Mucosa of gallbladder (tissue), 1 donor: ENCODE data around the gene PLOD1. TPM values are rescaled to one million over a fixed set of nuclear protein-coding genes. Genes with fewer than 3 reads are reported as not detected.
"Not testable (repeated sequence)": the region's sequence is repeated elsewhere in the genome, so short reads cannot be mapped to it uniquely, and the experiment has no call there.

ENCODE experiments used
- DNase-seq: peaks from one replicate; pipeline ENCODE4 v3.0.0-alpha.2; 2020; ENCODE audit warnings: low spot score
- total RNA-seq: library from RNA; stranded (reverse); gene quantifications from one replicate; pipeline ENCODE4 v1.2.1, GENCODE V29; 2021
- donor health status: DM: no; HTN: no; CAD: no.

Gene PLOD1
- total RNA-seq = 100 TPM

DNA sequence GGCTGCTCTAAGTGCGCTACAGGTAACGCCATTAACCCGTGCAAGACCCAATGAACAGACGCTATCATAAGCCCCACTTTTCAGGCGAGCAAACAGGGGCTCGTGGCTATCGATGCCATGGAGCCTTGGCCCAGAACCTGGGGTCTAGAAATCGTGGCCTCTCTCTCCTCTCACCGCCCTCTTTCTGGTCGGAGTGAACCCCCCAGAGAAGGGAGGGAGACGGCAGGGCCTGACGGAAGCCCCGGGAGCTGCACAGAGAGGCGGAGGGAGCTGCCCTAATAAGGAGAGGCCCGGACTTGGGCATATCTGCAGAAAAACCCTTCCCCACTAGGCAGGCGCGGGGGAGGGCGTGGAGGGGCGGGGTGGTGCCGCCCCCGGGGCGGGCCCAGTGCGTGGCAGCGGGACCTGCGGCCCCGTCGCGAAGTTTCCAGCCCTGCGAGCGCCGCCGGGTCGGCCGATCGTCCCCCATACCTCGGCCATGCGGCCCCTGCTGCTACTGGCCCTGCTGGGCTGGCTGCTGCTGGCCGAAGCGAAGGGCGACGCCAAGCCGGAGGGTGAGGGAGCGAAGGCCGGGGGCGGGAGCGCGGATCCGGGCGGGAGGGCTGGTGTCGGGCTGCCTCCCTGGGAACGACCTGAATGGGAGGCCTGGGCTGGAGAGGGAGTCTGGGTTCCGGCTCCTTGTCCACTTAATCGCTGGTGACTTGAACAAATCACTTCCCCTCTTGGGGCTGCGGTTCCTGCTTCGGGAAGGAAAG lies at the start of gene PLOD1:
PLOD1 (plus strand) TSS at position 416 of the 755 bp plus-strand sequence; CDS start at position 479, 63 bp downstream.
- DNase-seq = peak; percentile 89

- DNase-seq = no peak
These were observed 48.6 kb upstream of the PLOD1 start for GRCh38 chr1:11885916-11886315.

GRCh38 chr1:11886986-11887665 lies 47.4 kb upstream of the PLOD1 start:
- DNase-seq = no peak

- no peak for DNase-seq
These were observed 46.9 kb upstream of the PLOD1 start for GRCh38 chr1:11887666-11888007.

- DNase-seq = no peak
These were observed 46.2 kb upstream of the PLOD1 start for GRCh38 chr1:11888206-11888876.

DNA sequence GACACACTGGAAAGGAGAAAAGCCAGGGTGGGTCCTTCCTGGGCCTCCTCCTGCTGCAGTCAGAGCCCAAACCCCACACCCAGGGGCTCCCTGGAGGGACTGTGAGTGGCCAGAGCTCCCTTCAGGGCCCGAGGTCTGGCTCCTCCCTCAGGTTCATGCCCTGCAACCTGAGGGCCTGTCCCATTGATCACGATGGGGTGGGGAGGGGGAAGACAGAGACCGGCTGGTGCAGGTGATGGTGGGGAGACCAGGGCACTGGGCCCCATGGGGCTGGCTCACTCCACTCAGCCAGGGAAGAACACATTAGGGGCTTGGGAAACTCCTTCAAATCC lies 45.7 kb upstream of the PLOD1 start:
- DNase-seq = no peak

DNA sequence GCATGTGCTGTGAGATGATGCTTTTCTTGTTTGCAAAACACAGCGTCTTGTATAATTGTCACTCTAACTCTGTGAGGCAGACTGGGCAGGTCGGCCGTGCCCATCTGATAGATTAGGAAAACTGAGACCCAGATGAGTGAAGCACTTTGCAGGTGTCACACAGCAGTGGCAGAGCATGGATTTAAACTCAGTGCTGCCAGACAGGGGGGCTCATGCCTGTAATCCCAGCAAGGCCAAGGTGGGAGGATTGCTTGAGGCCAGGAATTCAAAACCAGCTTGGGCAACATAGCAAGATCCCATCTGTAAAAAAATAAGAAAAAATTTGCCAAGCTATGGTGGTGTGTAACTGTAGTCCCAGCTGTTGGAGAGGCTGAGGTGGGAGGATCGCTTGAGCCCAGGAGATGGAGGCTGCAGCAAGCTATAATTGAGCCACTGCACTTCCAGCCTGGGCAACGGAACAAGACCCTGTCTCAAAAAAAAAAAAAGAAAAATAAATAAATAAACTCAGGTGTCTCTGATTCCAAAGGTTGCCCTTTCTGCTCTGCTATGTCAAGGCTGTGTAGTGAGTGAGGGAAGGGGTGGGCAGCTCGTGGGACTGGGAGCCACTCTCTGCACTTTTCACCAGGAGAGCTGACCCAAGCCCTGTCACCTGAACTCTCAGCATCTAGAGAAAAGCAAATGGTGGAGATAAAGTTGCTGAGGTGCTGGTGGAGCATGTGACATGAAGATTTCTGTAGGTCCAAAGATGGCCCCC lies 42.9 kb upstream of the PLOD1 start:
- DNase-seq = no peak

- DNase-seq = peak; percentile 34
These were observed 40.6 kb upstream of the PLOD1 start for GRCh38 chr1:11893907-11894251.

DNA sequence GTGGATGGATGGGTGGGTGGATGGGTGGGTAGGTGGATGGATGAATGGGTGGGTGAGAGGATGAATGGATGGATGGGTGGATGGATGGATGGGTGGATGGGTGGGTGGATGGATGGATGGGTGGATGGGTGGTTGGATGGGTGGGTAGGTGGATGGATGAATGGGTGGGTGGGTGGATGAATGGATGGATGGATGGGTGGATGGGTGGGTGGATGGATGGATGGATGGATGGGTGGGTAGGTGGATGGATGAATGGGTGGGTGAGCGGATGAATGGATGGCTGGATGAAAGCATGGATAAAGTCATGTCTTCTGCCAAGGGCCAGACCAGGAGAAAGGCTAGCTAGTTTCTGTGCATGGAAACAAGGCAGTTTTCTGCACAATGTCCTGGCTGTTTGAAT lies 40.0 kb upstream of the PLOD1 start:
- DNase-seq = not testable (repeated sequence)

DNA sequence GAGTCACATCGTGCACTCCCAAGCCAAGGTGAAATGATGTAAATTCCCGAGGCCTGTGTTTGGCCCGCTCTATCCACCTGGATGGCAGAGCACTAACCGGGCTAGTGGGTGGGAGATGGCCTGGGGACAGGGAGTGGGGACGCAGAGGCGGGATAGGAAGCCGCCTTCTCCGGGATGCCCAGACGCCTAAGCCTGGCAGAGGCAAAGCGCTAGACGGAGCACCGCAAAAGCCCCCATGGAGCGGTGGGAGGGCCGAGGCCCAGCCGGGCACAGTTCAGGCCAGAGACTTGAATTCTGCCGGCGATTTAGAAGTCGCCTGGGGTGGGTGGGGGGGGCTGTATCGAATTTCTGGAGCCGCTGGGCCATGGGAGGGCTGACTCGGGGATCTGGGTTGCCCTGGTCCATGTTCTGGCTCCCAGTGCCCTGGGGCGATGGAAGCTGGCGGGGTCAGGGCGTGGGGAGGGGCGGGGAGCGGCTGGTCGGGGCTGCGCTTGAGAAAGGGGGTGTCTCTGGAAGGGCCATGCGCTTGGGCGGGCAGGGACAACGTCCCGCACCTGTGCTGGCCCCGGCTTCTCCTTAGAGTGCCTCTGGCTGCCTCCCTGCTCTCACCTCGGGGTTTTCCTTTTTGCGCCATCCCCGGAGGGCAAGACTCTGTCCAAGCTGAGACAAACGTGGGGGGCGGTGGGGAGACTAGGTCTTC lies 36.3 kb upstream of the PLOD1 start:
- no peak for DNase-seq

DNA sequence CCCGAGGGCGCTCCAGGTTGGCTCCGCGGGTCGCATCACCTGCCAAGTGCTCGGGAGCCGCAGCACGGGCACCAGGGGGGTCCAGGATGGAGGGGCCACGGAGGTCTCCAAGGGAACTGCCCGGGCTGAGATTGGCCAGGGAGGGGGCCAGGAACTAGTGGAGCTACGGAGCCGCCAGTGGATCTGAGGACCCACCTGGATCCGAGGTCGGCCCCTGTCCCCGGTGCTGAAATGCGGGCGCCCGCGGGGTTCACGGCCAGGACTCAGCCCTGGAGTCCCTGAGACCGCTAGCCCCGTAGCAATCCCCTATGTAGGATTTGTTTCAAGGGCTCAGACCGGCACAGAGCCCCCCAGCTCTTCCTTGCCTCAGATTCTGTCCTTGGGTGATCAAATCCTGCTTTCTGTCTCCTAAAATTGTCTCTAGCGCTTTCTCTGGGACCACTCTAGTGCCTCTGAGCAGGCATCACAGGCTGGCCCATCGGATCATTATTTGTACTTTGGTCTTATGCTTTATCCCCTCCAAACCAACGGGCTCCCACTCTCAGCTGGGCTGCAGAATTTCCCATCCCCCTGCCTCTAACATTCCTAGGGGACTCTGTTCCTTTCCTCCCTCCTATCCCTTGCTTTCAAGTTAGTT lies 35.6 kb upstream of the PLOD1 start:
- DNase-seq = no peak

DNA sequence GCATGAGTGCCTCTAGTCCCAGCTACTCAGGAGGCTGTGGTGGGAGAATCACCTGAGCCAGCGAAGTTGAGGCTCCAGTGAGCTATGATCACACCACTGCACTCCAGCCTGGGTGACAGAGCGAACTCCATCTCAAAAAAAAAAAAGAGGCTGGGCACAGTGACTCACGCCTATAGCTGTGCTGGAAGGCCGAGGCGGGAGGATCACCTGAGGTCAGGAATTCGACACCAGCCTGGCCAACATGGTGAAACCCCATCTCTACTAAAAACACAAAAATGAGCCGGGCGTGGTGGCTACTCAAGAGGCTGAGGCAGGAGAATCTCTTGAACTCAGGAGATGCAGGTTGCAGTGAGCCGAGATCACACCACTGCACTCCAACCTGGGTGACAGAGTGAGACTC lies 33.1 kb upstream of the PLOD1 start:
- DNase-seq = not testable (repeated sequence)

DNA sequence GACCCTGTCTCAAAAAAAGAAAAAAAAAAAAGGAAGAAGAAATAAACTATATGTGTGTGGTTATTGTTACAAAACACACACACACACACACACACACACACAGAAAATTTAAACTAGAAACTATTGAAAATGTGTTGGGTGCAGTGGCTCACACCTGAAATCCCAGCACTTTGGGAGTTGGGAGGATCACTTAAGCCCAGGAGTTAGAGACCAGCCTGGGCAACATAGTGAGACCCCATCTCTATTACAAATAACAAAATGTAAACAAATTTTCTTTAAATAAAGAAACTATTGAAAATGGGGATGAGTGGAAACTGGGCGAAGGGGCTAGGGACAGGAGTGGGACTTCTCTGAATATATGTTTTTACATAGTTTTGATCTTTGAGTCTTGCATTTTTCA lies 31.3 kb upstream of the PLOD1 start:
- DNase-seq = no peak

DNA sequence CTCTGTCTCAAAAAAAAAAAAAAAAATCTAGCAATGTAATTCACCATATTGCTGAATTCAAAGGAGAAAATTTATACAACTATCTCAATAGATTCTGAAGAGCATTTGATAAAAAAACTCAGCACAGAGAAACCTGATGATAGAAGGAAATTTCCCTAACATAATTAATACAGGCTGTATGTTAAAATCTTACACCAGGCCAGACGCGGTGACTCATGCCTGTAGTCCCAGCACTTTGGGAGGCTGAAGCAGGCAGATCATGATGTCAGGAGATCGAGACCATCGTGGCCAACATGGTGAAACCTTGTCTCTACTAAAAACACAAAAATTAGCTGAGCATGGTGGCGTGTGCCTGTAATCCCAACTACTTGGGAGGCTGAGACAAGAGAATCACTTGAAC lies 30.4 kb upstream of the PLOD1 start:
- DNase-seq = not testable (repeated sequence)

DNA sequence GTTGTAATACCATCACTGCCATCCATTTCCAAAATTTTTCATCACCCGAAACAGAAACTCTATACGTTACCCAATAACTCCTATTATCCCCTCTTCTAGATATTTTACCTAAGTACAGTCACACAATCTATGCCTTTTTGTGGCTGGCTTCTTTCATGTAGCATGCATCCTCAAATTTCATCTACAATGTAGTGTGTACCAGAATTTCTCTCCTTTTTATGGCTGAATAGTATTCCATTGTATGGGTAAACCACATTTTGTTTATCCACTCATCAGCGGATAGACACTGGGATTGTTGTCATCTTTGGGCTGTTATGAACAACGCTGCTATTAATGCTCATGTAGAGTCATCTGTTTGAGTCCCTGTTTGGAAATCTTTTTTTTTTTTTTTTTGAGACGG lies 29.5 kb upstream of the PLOD1 start:
- DNase-seq = no peak

GRCh38 chr1:11906870-11907269 lies 27.6 kb upstream of the PLOD1 start:
- DNase-seq = no peak

DNA sequence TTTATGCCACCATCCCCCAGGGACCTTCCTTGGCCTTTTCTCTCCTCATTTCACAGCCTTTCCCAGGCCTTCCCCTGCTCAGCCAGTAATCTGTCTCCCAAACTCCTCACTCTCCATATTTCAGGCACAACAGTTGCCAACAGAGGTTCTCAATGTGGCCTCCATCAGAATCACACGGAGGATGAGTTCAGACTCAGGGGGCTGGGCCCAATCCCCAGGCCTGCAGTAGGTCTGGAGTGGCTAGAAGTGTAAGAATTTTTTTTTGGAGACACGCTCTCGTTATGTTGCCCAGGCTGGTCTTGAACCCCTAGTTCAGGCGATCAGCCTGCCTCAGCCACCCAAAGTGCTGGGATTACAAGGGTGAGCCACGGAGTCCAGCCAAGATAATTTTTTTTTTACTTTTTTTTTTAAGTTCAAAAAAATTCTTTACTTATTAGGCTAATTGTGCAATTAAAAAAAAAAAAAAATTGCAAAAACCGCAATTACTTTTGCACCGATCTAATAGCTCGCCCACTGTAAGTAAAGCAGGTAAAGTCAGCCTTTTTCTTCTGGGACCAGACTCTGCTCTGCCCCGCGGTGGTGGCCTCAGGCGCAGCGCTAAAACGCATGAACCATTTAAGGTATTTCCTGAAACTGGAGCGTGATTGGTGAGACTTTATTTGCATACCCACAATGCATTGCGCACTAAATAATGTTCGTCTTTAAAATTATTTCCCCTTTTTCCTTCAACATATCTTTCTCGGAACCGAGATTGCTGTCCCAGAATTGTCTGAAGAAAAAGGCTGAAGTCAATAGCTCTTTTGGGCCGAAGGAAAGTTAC lies 27.0 kb upstream of the PLOD1 start:
- peak; percentile 96 for DNase-seq

DNA sequence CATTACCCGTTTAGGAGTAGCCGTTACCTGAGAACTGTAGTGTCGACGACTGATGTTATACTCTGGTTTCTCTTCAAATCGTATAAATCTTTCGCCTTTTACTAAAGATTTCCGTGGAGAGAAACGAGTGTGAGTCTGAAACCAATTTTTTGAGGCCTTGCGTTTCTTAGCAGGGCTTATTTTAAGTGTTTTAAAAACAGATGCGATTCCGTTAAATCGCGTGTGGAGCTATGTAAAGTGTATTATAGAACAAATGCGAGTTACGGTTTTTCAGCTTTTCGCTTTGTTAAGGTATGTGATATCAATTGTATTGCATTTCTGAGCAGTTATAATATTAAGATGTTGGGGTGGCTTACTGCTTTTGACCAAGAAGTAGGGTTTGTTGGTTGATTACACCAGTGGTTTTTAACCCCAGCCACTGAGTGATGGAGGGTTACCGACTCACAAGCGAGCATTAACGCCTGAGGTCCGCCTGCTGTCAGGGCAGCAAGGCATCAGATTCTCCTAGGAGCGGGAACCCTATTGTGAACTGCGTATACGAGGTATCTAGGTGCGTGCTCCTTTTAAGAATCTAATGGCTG lies 26.3 kb upstream of the PLOD1 start:
- peak; percentile 53 for DNase-seq

- DNase-seq = not testable (repeated sequence)
These were observed 23.6 kb upstream of the PLOD1 start for GRCh38 chr1:11910914-11911228.

GRCh38 chr1:11912000-11912399 lies 22.5 kb upstream of the PLOD1 start:
- no peak for DNase-seq
